Right lobe of liver (tissue), 6 donors: ENCODE data around the gene RHBDF1. TPM values are rescaled to one million over a fixed set of nuclear protein-coding genes. Genes with fewer than 3 reads are reported as not detected.
A peak's percentile ranks its signal among the peaks of the same experiment; 100 is the strongest.
"Not testable (repeated sequence)": the region's sequence is repeated elsewhere in the genome, so short reads cannot be mapped to it uniquely, and the experiment has no call there.

Experiments used
- ATAC-seq, 4 donors: fragments of 200-7000 bp; cut with Tn5 transposase; one replicate each; pipeline ENCODE4 v1.9.1; 2020; ENCODE audit warnings: mild to moderate bottlenecking in 4 of 4, moderate library complexity in 4 of 4
- DNase-seq, 3 donors: peaks; one replicate each; pipeline ENCODE4 v3.0.0-alpha.2; 2020
- H3K27ac ChIP-seq, 3 donors: fragments of 200-600 bp; one replicate each; pipeline ENCODE4 v1.8.0; 2022
- H3K27me3 ChIP-seq, 2 donors: fragments of 200-600 bp; one replicate each; pipeline ENCODE4 v1.8.0; 2022
- H3K36me3 ChIP-seq, 4 donors: fragments of 200-600 bp; sonication (generic) in 1 of 4; one replicate each; pipeline versions ENCODE4 v1.5.1 to v1.8.0; 2017 to 2022; ENCODE audit warnings: control low read depth in 1 of 4
- H3K4me1 ChIP-seq, 4 donors: fragments of 200-600 bp; sonication (generic) in 1 of 4; one replicate each; pipeline versions ENCODE4 v1.5.1 to v1.8.0; 2017 to 2022; ENCODE audit warnings: control low read depth in 1 of 4
- H3K4me3 ChIP-seq, 3 donors: fragments of 200-600 bp; one replicate each; pipeline ENCODE4 v1.8.0; 2022
- H3K9me3 ChIP-seq, 4 donors: fragments of 200-600 bp; sonication (generic) in 1 of 4; one replicate each; pipeline versions ENCODE4 v1.5.1 to v1.8.0; 2017 to 2022; ENCODE audit warnings: control low read depth in 1 of 4
- CTCF ChIP-seq, 4 donors: fragments of 200-600 bp in 3 of 4; fragments of 450-650 bp in 1 of 4; IDR thresholded peaks; one replicate each; pipeline versions ENCODE4 v1.5.1 to v1.8.0; 2016 to 2022; ENCODE audit warnings: antibody characterized with exemption in 4 of 4, mild to moderate bottlenecking in 2 of 4
- POLR2A ChIP-seq: fragments of 450-650 bp; IDR thresholded peaks from one replicate; pipeline ENCODE4 v1.6.1; 2017; ENCODE audit warnings: antibody characterized with exemption, mild to moderate bottlenecking
- WGBS: methylation state at CpG from one replicate; pipeline ENCODE4 v1.1.6; 2018; ENCODE audit warnings: low coverage, low lambda C conversion rate; ENCODE audit not compliant: insufficient coverage; ENCODE audit errors: missing lambda C conversion rate; 5-methylcytosine and 5-hydroxymethylcytosine counted together
- intact Hi-C, 2 donors: fragments of 100-400 bp; cut with DNase I; formaldehyde crosslinking; loops; one replicate each; pipeline versions ENCODE4 v1.11.2 to v1.14.1; 2022
- total RNA-seq, 6 experiments: library from RNA; depleted of rRNA in 2 of 6; stranded (reverse); fragments of >200 nt in 2 of 6; fragmentation: NEBNext Ultra II Directional in 3 of 6; extraction: Animal tissue kit (Norgen Biotek cat#: 25700) in 3 of 6; gene quantifications; one replicate each; pipeline versions ENCODE4 v1.1.0 to v1.2.4, GENCODE V29; 2016 to 2023
- donor health status: DM: no; HTN: yes; CAD: no.
- donor health status: DM: no; HTN: no; CAD: no.
- donor health status: DM: no; HTN: no; CAD: no.
- donor health status: DM: no; HTN: yes; CAD: no.
- donor health status: DM: no; HTN: yes; CAD: no.

The RHBDF1 gene
- total RNA-seq, 6 experiments from 2014 or later = 5.0 to 14.3 (median 7.1) TPM

DNA sequence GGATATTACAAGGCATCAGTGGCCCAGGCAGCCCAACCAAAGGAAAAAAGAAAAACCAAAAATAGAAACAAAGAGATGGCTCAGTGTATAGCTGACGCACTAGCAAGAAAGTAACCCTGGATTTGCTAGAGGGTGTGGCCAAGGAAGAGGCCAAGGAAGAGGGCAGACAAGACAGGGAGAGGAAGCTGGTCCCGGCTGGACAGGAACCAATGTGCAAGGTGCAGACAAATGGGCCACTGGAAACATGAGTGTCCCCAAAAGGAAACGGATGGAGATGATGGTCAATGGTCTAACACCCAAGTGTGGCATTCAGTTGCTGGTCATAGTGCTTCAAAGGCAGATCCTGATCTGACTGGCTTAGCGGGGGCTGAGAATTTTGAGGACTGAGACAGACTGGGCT is 29.7 kb downstream of the RHBDF1 start:
- no peaks in the 10 kb centered on the region for H3K9me3 ChIP-seq
- H3K4me3 ChIP-seq = no peak overlapping the region
- DNase-seq (no peak), ATAC-seq (no peak)
- no peak for TF ChIP-seq CTCF (IDR thresholded peaks at IDR 0.05)
- TF ChIP-seq POLR2A = no peak
- intact Hi-C loops = no loop called here
- 89% methylated on average over 4 of the region's 4 CpGs for WGBS
- H3K27me3 ChIP-seq = no peaks in the 10 kb centered on the region
- peaks cover 0 to 4% (median 0%) of the 10 kb centered on the region in 4 donors for H3K36me3 ChIP-seq
- peaks cover 0 to 12% (median 0%) of the 10 kb centered on the region in 4 donors for H3K4me1 ChIP-seq
- no peak overlapping the region for H3K27ac ChIP-seq

DNA sequence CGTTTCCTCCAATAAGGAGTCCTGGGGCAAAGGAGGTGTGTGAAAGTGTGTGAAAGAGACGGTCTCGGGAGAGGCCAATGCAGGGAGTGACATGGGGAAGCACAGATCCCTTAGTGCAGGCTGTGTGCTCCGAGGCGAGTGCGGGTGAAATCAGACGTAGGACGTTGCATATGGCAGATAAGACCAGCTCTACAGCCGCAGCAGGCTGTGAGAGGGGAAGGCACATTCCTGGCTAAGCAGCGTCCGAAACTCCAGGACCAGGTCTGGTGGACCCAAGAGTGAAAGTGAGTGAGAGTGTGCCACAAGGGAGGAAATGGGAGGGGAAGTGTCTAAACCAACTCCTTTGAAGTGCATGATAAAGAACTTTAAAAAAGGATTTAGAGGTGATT is 30.4 kb downstream of the RHBDF1 start:
- Histone ChIP-seq H3K4me1 (peaks cover 0 to 12% (median 0%) of the 10 kb centered on the region in 4 donors), H3K27me3 (no peaks in the 10 kb centered on the region), H3K36me3 (peaks cover 0 to under 1% (median 0%) of the 10 kb centered on the region in 4 donors), H3K27ac (no peak overlapping the region), H3K9me3 (no peaks in the 10 kb centered on the region), H3K4me3 (no peak overlapping the region)
- ATAC-seq (no peak), DNase-seq (no peak)
- TF ChIP-seq CTCF (IDR thresholded peaks at IDR 0.05) = no peak
- no peak for TF ChIP-seq POLR2A
- intact Hi-C loops = no loop called here
- 96% methylated on average over 10 of the region's 11 CpGs for WGBS

DNA sequence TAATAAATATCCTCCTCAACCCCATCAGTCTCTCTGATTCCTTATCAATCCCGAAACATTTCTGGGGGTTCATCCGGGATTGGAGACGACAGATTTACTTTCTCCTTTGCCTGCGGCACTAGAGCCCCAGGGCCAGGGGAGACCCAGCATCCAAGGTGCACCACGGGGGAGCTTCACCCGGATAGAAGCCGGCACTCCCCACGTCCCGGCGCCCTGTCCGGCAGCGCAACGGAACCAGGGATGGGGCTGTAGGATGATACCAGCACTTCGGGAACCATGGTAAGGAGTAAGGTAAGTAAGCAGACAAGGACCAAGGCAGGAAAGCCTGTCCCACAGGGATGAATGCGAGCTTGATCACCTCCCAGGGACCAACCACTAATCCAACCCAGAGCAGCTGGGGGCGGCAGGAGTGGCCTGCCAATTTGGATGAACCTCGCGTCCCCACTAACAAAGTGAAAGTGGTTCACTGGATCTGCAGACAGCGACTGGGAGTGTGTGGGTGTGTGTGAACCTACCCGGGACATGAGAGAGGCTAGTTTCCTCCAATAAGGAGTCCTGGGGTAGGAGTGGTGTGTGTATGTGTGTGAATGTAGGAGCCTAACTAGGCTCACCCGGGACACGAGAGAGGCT is 30.9 kb downstream of the RHBDF1 start:
- H3K4me1 ChIP-seq = peaks cover 0 to 12% (median 0%) of the 10 kb centered on the region in 4 donors
- TF ChIP-seq CTCF (IDR thresholded peaks at IDR 0.05) = no peak
- no peak for TF ChIP-seq POLR2A
- H3K4me3 ChIP-seq = no peak overlapping the region
- H3K9me3 ChIP-seq = no peaks in the 10 kb centered on the region
- H3K27ac ChIP-seq = no peak overlapping the region
- intact Hi-C loops = no loop called here
- H3K36me3 ChIP-seq = no peaks in the 10 kb centered on the region
- no peaks in the 10 kb centered on the region for H3K27me3 ChIP-seq
- WGBS = 87% methylated on average over 18 of the region's 22 CpGs
- no peak for DNase-seq
- ATAC-seq = no peak

DNA sequence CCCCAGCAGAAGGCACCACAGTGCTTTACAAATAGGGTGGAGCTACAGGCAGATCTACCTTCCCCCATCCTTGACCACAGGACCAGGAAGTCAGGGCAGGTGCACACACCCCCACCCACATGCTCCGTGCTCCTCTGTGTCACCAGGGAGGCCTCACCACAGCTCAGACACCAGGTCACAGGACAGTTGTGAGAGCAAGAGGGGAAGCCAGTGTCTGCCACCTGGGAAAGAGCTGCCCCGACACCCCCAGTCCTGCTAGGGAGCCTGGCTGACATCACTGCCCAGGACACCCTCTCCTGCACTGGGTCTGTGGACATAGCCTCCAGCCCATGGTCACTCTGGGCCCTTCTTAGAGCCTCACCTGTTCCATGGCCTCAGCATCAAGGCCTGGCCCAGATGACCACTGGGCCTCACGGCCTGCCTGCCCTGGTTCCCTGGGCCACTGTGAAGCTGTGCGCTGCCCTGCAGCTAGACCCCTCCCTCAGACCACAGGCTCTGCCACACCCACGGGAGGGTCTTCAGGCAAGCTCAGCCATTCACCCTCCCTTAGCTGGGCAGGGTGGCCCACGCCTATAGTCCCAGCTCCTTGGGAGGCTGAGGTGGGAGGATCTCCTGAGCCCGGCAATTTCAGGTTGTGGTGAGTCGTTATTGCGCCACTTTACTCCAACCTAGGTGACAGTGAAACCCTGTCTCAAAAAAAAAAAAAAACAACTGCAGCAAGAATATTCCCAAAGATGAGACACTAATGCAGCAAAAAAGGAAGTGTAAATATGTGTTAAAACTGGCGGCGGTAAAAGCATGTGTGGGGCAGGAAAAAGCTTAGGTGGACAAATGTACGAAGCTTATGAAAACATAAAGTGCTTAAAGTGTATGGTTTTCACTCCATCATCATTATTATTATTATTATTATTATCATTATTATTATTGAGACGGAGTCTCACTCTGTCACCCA is 33.2 kb downstream of the RHBDF1 start:
- H3K4me3 ChIP-seq = no peak overlapping the region
- TF ChIP-seq CTCF (IDR thresholded peaks at IDR 0.05) (no peak), POLR2A (no peak)
- WGBS = 79% methylated on average over 9 of the region's 13 CpGs
- no peaks in the 10 kb centered on the region for H3K4me1 ChIP-seq
- H3K27ac ChIP-seq = no peak overlapping the region
- no peaks in the 10 kb centered on the region for H3K9me3 ChIP-seq
- ATAC-seq (peak in 3 of 4 donors; percentile 34 to 60 (median 38)), DNase-seq (no peak)
- no peaks in the 10 kb centered on the region for H3K36me3 ChIP-seq
- H3K27me3 ChIP-seq = no peaks in the 10 kb centered on the region
- intact Hi-C loops = no loop called here

- DNase-seq, intact Hi-C loops, H3K4me1 ChIP-seq, H3K27ac ChIP-seq, ATAC-seq, H3K27me3 ChIP-seq, H3K36me3 ChIP-seq, H3K9me3 ChIP-seq, H3K4me3 ChIP-seq: not testable (repeated sequence)
- WGBS = 96% methylated on average over 4 of the region's 11 CpGs
Observed at GRCh38 chr16:38206-38605, 34.2 kb downstream of the RHBDF1 start.
